Measurements from ENCODE around the gene XAB2.
A peak's percentile ranks its signal among the peaks of the same experiment; 100 is the strongest.

XAB2 gene

DNA sequence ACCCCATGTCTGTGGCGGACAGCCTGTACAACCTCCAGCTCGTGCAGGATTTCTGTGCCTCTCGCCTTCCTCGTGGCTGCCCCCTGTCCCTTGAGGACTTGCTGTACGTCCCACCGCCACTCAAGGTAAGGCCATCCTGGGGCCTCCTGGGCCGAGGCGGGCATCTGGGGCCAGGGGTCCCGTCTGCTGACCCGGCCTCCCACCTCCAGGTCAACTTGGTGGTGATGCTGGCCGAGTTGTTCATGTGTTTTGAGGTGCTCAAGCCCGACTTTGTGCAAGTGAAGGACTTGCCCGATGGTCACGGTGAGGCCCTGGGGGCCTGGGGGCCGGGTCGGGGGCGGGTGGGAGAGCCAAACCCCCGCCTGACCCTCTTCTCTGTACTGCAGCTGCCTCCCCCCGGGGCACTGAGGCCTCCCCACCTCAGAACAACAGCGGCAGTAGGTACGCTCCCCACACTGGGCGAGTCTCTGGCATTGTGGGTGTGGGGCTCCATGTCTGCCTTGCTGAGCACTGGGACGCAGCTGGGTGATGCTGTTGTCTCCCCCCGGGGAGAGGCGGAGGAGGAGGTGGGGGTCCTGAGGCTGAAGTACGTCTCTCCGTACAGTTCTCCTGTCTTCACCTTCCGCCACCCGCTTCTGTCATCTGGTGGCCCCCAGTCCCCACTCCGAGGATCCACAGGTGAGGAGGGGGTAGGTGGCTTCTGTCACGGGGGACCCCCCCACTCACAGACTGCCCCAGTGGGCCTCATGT, 18.7 kb downstream of the XAB2 start:
- no peak overlapping the region for H3K4me3 ChIP-seq (replicated peaks; ENCODE audit: low read depth, low read length)
- TF ChIP-seq, protein P1, sequence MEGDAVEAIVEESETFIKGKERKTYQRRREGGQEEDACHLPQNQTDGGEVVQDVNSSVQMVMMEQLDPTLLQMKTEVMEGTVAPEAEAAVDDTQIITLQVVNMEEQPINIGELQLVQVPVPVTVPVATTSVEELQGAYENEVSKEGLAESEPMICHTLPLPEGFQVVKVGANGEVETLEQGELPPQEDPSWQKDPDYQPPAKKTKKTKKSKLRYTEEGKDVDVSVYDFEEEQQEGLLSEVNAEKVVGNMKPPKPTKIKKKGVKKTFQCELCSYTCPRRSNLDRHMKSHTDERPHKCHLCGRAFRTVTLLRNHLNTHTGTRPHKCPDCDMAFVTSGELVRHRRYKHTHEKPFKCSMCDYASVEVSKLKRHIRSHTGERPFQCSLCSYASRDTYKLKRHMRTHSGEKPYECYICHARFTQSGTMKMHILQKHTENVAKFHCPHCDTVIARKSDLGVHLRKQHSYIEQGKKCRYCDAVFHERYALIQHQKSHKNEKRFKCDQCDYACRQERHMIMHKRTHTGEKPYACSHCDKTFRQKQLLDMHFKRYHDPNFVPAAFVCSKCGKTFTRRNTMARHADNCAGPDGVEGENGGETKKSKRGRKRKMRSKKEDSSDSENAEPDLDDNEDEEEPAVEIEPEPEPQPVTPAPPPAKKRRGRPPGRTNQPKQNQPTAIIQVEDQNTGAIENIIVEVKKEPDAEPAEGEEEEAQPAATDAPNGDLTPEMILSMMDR (IDR thresholded peaks at IDR 0.05; ENCODE audit: insufficient read depth, low read length, poor library complexity, severe bottlenecking) = no peak
- DNase-seq (ENCODE audit: extremely low read depth, insufficient read length) = no peak
- H3K36me3 ChIP-seq (ENCODE audit: control insufficient read depth, insufficient read depth, low read length) = no peaks in the 10 kb centered on the region; the same call in 1 of the 2 replicates
- H3K27me3 ChIP-seq (replicated peaks; ENCODE audit: control insufficient read depth, insufficient read depth, low read length) = no peaks in the 10 kb centered on the region

DNA sequence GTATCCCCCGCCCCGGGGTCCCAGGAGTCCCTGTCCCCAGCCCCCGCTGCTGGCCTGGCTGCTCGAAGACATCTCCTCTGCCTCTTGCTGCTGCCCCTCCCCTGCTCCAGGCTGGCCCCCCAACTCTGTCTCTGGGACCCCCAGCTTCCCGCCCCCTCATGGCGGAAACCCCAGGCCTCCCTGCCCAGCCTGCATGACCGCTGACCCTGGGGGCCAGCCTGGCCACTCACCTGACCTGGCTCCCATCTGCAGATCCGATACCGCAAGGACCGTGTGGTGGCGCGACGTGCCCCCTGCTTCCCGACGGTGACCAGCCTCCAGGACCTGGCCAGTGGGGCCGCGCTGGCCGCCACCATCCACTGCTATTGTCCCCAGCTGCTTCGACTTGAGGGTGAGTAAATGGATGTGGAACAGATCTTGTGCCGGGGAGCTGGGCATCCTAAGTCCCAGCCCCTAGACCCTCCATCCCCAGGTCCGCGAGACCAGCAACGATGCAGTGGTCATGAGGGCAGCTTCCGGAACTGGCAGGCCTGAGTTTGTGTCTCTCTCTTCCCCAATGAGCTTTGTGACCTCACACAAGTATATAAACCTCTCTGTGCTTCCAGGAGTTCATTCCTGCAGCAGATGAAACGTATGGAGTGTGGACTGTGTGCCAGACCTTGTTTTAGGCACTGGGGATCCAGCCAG, 21.3 kb downstream of the XAB2 start:
- no peak for DNase-seq (ENCODE audit: extremely low read depth, insufficient read length)
- no peak overlapping the region for H3K4me3 ChIP-seq (replicated peaks; ENCODE audit: low read depth, low read length)
- TF ChIP-seq, protein P1 (IDR thresholded peaks at IDR 0.05; ENCODE audit: insufficient read depth, low read length, poor library complexity, severe bottlenecking) = no peak
- H3K27me3 ChIP-seq (replicated peaks; ENCODE audit: control insufficient read depth, insufficient read depth, low read length) = no peaks in the 10 kb centered on the region
- H3K36me3 ChIP-seq (ENCODE audit: control insufficient read depth, insufficient read depth, low read length) = no peaks in the 10 kb centered on the region; the same call in 1 of the 2 replicates

DNA sequence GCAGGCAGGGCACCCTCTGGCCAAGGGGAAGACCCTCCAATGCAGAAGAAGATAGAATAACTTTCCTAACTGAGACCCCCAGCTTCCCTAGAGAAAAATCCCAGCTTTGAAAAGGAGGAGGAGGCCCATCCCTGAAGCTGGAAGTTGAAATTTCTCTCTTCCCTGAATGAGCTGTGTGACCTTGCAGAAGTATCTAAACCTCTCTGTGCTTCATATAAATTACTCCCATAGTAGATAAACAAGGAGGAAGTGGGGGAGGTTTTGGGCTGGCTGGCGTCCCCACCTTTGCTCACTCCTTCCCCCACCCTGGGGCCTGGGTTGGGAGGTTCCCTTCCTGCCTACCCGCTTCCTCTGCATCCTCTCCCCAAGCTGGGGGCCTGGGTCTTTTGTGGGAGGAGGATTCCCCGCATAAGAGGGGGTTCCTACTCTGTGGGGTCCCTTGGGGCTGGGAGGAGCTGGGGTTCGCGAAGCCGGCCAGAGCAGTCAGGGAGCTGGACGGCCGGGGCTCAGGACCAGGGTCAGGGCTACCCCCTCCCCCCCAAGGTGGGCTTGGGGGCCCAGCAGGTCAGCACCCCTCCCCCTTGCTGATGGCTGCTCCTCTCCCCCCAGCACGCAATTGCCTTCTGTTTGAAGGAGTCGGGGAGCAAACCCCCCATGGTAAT, 22.0 kb downstream of the XAB2 start:
- Histone ChIP-seq H3K36me3 (ENCODE audit: control insufficient read depth, insufficient read depth, low read length) (no peaks in the 10 kb centered on the region; the same call in 1 of the 2 replicates), H3K4me3 (replicated peaks; ENCODE audit: low read depth, low read length) (no peak overlapping the region), H3K27me3 (replicated peaks; ENCODE audit: control insufficient read depth, insufficient read depth, low read length) (no peaks in the 10 kb centered on the region)
- TF ChIP-seq, protein P1 (IDR thresholded peaks at IDR 0.05; ENCODE audit: insufficient read depth, low read length, poor library complexity, severe bottlenecking) = no peak
- DNase-seq (ENCODE audit: extremely low read depth, insufficient read length) = no peak

DNA sequence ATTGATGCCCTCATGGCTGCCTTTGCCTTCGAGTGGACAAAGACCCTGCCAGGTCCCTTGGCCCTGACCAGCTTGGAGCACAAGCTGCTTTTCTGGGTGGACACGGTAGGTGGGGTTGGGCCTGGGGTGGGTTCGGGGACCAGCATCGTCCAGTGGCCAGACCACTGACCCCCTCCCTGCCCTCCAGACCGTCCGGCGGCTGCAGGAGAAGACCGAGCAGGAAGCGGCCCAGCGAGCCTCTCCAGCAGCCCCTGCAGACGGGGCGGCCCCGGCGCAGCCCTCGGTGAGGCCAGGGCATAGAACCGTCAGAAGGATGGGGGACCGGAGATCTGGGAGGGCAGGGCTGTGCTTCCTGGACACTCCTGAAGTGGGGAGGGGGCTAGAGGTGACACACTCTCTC, 23.1 kb downstream of the XAB2 start:
- Histone ChIP-seq H3K27me3 (replicated peaks; ENCODE audit: control insufficient read depth, insufficient read depth, low read length) (no peaks in the 10 kb centered on the region), H3K4me3 (replicated peaks; ENCODE audit: low read depth, low read length) (no peak overlapping the region), H3K36me3 (ENCODE audit: control insufficient read depth, insufficient read depth, low read length) (no peaks in the 10 kb centered on the region; the same call in 1 of the 2 replicates)
- no peak for DNase-seq (ENCODE audit: extremely low read depth, insufficient read length)
- TF ChIP-seq, protein P1 (IDR thresholded peaks at IDR 0.05; ENCODE audit: insufficient read depth, low read length, poor library complexity, severe bottlenecking) = no peak

DNA sequence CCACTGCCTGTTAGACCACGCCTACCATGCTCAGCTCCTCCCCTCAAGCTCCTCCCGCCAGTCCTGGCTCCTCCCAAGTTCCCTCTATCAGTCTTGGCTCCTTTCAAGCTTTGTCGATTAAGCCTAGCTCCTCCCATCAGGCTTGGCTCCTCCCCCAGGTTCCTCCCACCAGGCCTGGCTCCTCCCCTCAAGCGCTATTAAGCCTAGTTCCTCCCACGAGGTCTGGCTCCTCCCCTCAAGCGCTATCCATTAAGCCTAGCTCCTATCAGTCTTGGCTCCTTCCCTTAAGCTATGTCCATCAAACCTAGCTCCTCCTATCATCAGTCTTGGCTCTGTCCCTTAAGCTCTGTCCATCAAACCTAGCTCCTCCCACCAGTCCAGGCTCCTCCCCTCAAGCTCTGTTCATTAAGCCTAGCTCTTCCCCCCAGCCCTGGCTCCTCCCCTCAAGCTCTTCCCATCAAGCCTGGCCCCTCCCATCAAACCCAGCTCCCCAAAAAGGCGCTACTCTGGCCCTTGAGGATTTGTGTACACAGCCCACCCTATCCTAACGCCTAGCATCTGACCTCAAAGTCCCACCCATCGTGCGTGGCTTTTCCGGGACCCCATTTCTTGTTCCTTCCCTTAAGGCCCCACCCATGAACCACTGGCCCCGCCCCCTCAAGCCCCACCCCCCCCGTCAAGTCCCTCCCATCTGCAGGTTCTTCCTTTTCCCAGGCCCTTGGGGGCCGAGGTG, 23.7 kb downstream of the XAB2 start:
- H3K4me3 ChIP-seq (replicated peaks; ENCODE audit: low read depth, low read length) = no peak overlapping the region
- peak; percentile 52 for DNase-seq (ENCODE audit: extremely low read depth, insufficient read length)
- no peaks in the 10 kb centered on the region for H3K36me3 ChIP-seq (ENCODE audit: control insufficient read depth, insufficient read depth, low read length)
- H3K27me3 ChIP-seq (replicated peaks; ENCODE audit: control insufficient read depth, insufficient read depth, low read length) = no peaks in the 10 kb centered on the region
- TF ChIP-seq, protein P1 (IDR thresholded peaks at IDR 0.05; ENCODE audit: insufficient read depth, low read length, poor library complexity, severe bottlenecking) = no peak
